GM13977 (cell line): ENCODE measurements around the gene NEMP1.

Experiments used
- DNase-seq: peaks from one replicate; pipeline ENCODE4 v3.0.0; 2012; ENCODE audit warnings: low spot score
- CTCF ChIP-seq: IDR thresholded peaks from 2 replicates; pipeline ENCODE4 v1.5.1; 2012; ENCODE audit warnings: mild to moderate bottlenecking, control low read depth; ENCODE audit not compliant: insufficient read depth; ENCODE audit errors: extremely low read depth, missing control alignments
- in situ Hi-C: fragments of 300-500 bp; cut with MboI; formaldehyde crosslinking; loops from one replicate; pipeline ENCODE4 v1.12.0; 2022; ENCODE audit warnings: low sequenced_read_pairs, low pct_unique_long_range_greater_than_20kb, mixed read lengths, inconsistent platforms; ENCODE audit not compliant: unreplicated experiment

NEMP1 gene

GRCh38 chr12:57090924-57091637 lies 12.5 kb upstream of the NEMP1 start:
- TF ChIP-seq CTCF, result no peak
- peak; percentile 3 for DNase-seq
- in situ Hi-C loops, result no loop called here

- in situ Hi-C loops, result no loop called here
These were observed 11.9 kb upstream of the NEMP1 start for GRCh38 chr12:57090490-57090889.

GRCh38 chr12:57089271-57090245 lies 11.0 kb upstream of the NEMP1 start:
- in situ Hi-C loops, result no loop called here
- peak; percentile 44 for DNase-seq
- no peak for TF ChIP-seq CTCF

More at GRCh38 chr12:57090490-57090889, 11.9 kb upstream of the NEMP1 start:
- no peak for TF ChIP-seq CTCF
- peak; percentile 20 for DNase-seq

- in situ Hi-C loops, result no loop called here
- no peak for TF ChIP-seq CTCF
- peak; percentile 96 for DNase-seq
These were observed 10.0 kb upstream of the NEMP1 start, which contains the start of gene NAB2 for GRCh38 chr12:57088354-57089270. NAB2 (plus strand) TSS chr12:57089114; CDS start chr12:57089272, 158 bp downstream.

GRCh38 chr12:57087691-57088353 lies 9.2 kb upstream of the NEMP1 start:
- DNase-seq, result peak; percentile 90
- in situ Hi-C loops, result no loop called here
- no peak for TF ChIP-seq CTCF
